Mesenchymal stem cell (in vitro differentiated cells and primary cell): ENCODE data around the gene ARHGEF3.

Source experiments
- DNase-seq: peaks from one replicate; pipeline ENCODE4 v3.0.0-alpha.2; 2013
- H2AFZ ChIP-seq: one replicate; pipeline ENCODE4 v1.6.1; 2013; ENCODE audit warnings: low read depth, mild to moderate bottlenecking, control low read depth, inconsistent platforms, low read length, moderate library complexity
- H2AK5ac ChIP-seq: 2 replicates; pipeline ENCODE4 v1.6.1; 2013; ENCODE audit warnings: low read length, moderate library complexity, mild to moderate bottlenecking, inconsistent platforms; ENCODE audit not compliant: severe bottlenecking
- H2BK120ac ChIP-seq: one replicate; pipeline ENCODE4 v1.6.1; 2013; ENCODE audit warnings: low read depth, mild to moderate bottlenecking, inconsistent platforms, low read length, moderate library complexity
- H2BK12ac ChIP-seq, 2 experiments: one replicate each; pipeline ENCODE4 v1.6.1; 2013; ENCODE audit warnings: inconsistent platforms in 2 of 2, low read length in 2 of 2, mild to moderate bottlenecking in 2 of 2, moderate library complexity in 2 of 2, control low read depth in 1 of 2
- H2BK15ac ChIP-seq: one replicate; pipeline ENCODE4 v1.6.1; 2013; ENCODE audit warnings: mild to moderate bottlenecking, low read depth, inconsistent platforms; ENCODE audit not compliant: poor library complexity, severe bottlenecking
- H2BK5ac ChIP-seq: 2 replicates; pipeline ENCODE4 v1.6.1; 2013; ENCODE audit warnings: low read depth, mild to moderate bottlenecking, low read length, control low read depth, inconsistent platforms; ENCODE audit not compliant: poor library complexity, severe bottlenecking
- H3K14ac ChIP-seq, 2 experiments: one replicate each; pipeline ENCODE4 v1.6.1; 2013; ENCODE audit warnings: inconsistent platforms in 2 of 2, low read length in 2 of 2, control low read depth in 1 of 2, mild to moderate bottlenecking in 1 of 2, moderate library complexity in 1 of 2
- H3K18ac ChIP-seq, 2 experiments: one replicate each; pipeline ENCODE4 v1.6.1; 2013; ENCODE audit warnings: inconsistent platforms in 2 of 2, low read length in 2 of 2, control low read depth in 1 of 2, low read depth in 1 of 2, mild to moderate bottlenecking in 1 of 2
- H3K23ac ChIP-seq, 2 experiments: one replicate each; pipeline ENCODE4 v1.6.1; 2013; ENCODE audit warnings: inconsistent platforms in 2 of 2, low read length in 2 of 2, mild to moderate bottlenecking in 2 of 2, moderate library complexity in 2 of 2, control low read depth in 1 of 2
- H3K27ac ChIP-seq: 2 replicates; pipeline ENCODE4 v1.5.1; 2013; ENCODE audit warnings: mild to moderate bottlenecking, moderate library complexity, low read length, control low read depth, inconsistent platforms; ENCODE audit not compliant: poor library complexity, severe bottlenecking
- H3K27me3 ChIP-seq, 2 experiments: 2 replicates each; pipeline versions ENCODE4 v1.6.1 to v1.7.0; 2013; ENCODE audit warnings: low read length in 2 of 2, mild to moderate bottlenecking in 2 of 2, moderate library complexity in 2 of 2, control low read depth in 1 of 2, inconsistent platforms in 1 of 2; ENCODE audit not compliant: control insufficient read depth in 1 of 2, insufficient read depth in 1 of 2
- H3K36me3 ChIP-seq, 2 experiments: 2 replicates each; pipeline versions ENCODE4 v1.6.1 to v1.7.0; 2013; ENCODE audit warnings: low read length in 2 of 2, control low read depth in 1 of 2, inconsistent platforms in 1 of 2, low read depth in 1 of 2, mild to moderate bottlenecking in 1 of 2; ENCODE audit not compliant: insufficient read depth in 2 of 2, control insufficient read depth in 1 of 2
- H3K4ac ChIP-seq, 2 experiments: one replicate each; pipeline ENCODE4 v1.6.1; 2013; ENCODE audit warnings: inconsistent platforms in 2 of 2, low read length in 2 of 2, mild to moderate bottlenecking in 2 of 2, moderate library complexity in 2 of 2, control low read depth in 1 of 2, low read depth in 1 of 2
- H3K4me1 ChIP-seq: 2 replicates; pipeline ENCODE4 v1.6.1; 2013; ENCODE audit warnings: low read depth, low read length, control low read depth; ENCODE audit not compliant: control insufficient read depth, insufficient read depth
- H3K4me2 ChIP-seq: 2 replicates; pipeline ENCODE4 v1.6.1; 2013; ENCODE audit warnings: low read length, mild to moderate bottlenecking, inconsistent platforms; ENCODE audit not compliant: poor library complexity, severe bottlenecking
- H3K4me3 ChIP-seq, 2 experiments: 2 replicates each; pipeline versions ENCODE4 v1.5.1 to v1.7.0; 2013; ENCODE audit warnings: low read length in 2 of 2, mild to moderate bottlenecking in 2 of 2, control low read depth in 1 of 2, low read depth in 1 of 2; ENCODE audit not compliant: insufficient read depth in 1 of 2
- H3K79me1 ChIP-seq: replicated peaks from 2 replicates; pipeline ENCODE4 v1.6.1; 2013; ENCODE audit warnings: mild to moderate bottlenecking, control low read depth, low read length, inconsistent platforms; ENCODE audit not compliant: poor library complexity, severe bottlenecking
- H3K9ac ChIP-seq: 2 replicates; pipeline ENCODE4 v1.7.0; 2013; ENCODE audit warnings: mild to moderate bottlenecking, low read length, moderate library complexity
- H3K9me3 ChIP-seq: 2 replicates; pipeline ENCODE4 v1.7.0; 2013; ENCODE audit warnings: mild to moderate bottlenecking, low read length; ENCODE audit not compliant: control insufficient read depth
- H4K8ac ChIP-seq: one replicate; pipeline ENCODE4 v1.6.1; 2013; ENCODE audit warnings: inconsistent platforms, mild to moderate bottlenecking, low read length, moderate library complexity
- H4K91ac ChIP-seq: one replicate; pipeline ENCODE4 v1.6.1; 2013; ENCODE audit warnings: mild to moderate bottlenecking, low read length, inconsistent platforms
- WGBS: methylation state at CpG from one replicate; pipeline ENCODE4 v1.1.7; 2013; ENCODE audit warnings: mixed read lengths; 5-methylcytosine and 5-hydroxymethylcytosine counted together

ARHGEF3 gene

GRCh38 chr3:56681984-56682461, 119.7 kb downstream of the ARHGEF3 start:
- peak overlapping the region in 1 of 2 experiments; percentile 89 for H3K4ac ChIP-seq
- H3K27ac ChIP-seq: peak overlapping the region; percentile 23
- WGBS: 4% methylated on average over 8 of the region's 10 CpGs
- H3K36me3 ChIP-seq: peaks cover 0 to 15% of the 10 kb centered on the region in 2 experiments
- H3K4me1 ChIP-seq: peaks cover 7% of the 10 kb centered on the region
- no peak overlapping the region for H2AK5ac ChIP-seq
- no peak for DNase-seq
- peak overlapping the region in 1 of 2 experiments; percentile 96 for H3K18ac ChIP-seq
- peak overlapping the region; percentile 75 to 82 for H3K4me3 ChIP-seq
- H2AFZ ChIP-seq: no peak overlapping the region
- H3K27me3 ChIP-seq: no peaks in the 10 kb centered on the region
- no peak overlapping the region for H2BK5ac ChIP-seq
- H3K9ac ChIP-seq: peak overlapping the region; percentile 99
- H3K14ac ChIP-seq: no peak overlapping the region
- H4K91ac ChIP-seq: no peak overlapping the region
- H3K4me2 ChIP-seq: peak overlapping the region; percentile 40
- H2BK15ac ChIP-seq: no peak overlapping the region
- no peak overlapping the region for H3K23ac ChIP-seq
- H3K79me1 ChIP-seq: peaks cover 5% of the 10 kb centered on the region
- no peak overlapping the region for H2BK120ac ChIP-seq
- H4K8ac ChIP-seq: no peak overlapping the region
- H2BK12ac ChIP-seq: no peak overlapping the region
- H3K9me3 ChIP-seq: no peaks in the 10 kb centered on the region

- no peak overlapping the region for H4K8ac ChIP-seq
- no peak overlapping the region for H3K4ac ChIP-seq
- H2BK12ac ChIP-seq: no peak overlapping the region
- H3K9me3 ChIP-seq: no peaks in the 10 kb centered on the region
- H3K14ac ChIP-seq: no peak overlapping the region
- no peak overlapping the region for H4K91ac ChIP-seq
- DNase-seq: no peak
- H3K9ac ChIP-seq: no peak overlapping the region
- no peak overlapping the region for H3K27ac ChIP-seq
- H3K4me1 ChIP-seq: peaks cover 7% of the 10 kb centered on the region
- H2AK5ac ChIP-seq: no peak overlapping the region
- peaks cover 0 to 25% of the 10 kb centered on the region in 2 experiments for H3K36me3 ChIP-seq
- H3K27me3 ChIP-seq: no peaks in the 10 kb centered on the region
- no peak overlapping the region for H2AFZ ChIP-seq
- peak overlapping the region in 1 of 2 experiments; percentile 42 for H3K4me3 ChIP-seq
- H2BK15ac ChIP-seq: no peak overlapping the region
- H3K23ac ChIP-seq: no peak overlapping the region
- H3K18ac ChIP-seq: no peak overlapping the region
- H2BK5ac ChIP-seq: no peak overlapping the region
- H2BK120ac ChIP-seq: no peak overlapping the region
- no peak overlapping the region for H3K4me2 ChIP-seq
- peaks cover 8% of the 10 kb centered on the region for H3K79me1 ChIP-seq
Observed at GRCh38 chr3:56680054-56680580, 121.6 kb downstream of the ARHGEF3 start.
